Measurements from ENCODE around the gene NUS1. TPM values are rescaled to one million over a fixed set of nuclear protein-coding genes. Genes with fewer than 3 reads are reported as not detected.
A peak's percentile ranks its signal among the peaks of the same experiment; 100 is the strongest.

Gene NUS1
- total RNA-seq (2022) (38.9 and 41.1 TPM in 2 replicates), Bru-seq, nascent RNA (percentile 93 among the genes with signal in this experiment), BruChase-seq, experiment 1, labeled RNA remaining after a 2-hour chase (percentile 90 among the genes with signal in this experiment), BruChase-seq, experiment 2, labeled RNA remaining after a 6-hour chase (percentile 94 among the genes with signal in this experiment)
- long read RNA-seq, full-length matches to known transcripts, result 22 of 40 reads
- long read RNA-seq, partial matches to known transcripts, result 4 of 40 reads
- long read RNA-seq, other reads (novel, unspliced or antisense), result 14 of 40 reads

- Mint-ChIP-seq H3K27me3 (ENCODE audit: insufficient read depth, unreplicated experiment) (no peaks in the 10 kb centered on the region), H3K27ac (ENCODE audit: unreplicated experiment) (peak within 1 kb of the TSS; percentile 88), H3K36me3 (ENCODE audit: insufficient read depth, unreplicated experiment) (peaks cover 21% of the 10 kb centered on the region), H3K4me3 (ENCODE audit: unreplicated experiment) (peak within 1 kb of the TSS; percentile 80), H3K9me3 (ENCODE audit: unreplicated experiment) (no peaks in the 10 kb centered on the region), H3K4me1 (ENCODE audit: low read depth, unreplicated experiment) (peaks cover 21% of the 10 kb centered on the region)
- BruUV-seq (replicated peaks), result no TSS peak
- peaks cover 6% of the 10 kb centered on the region; the same call in 1 of the 2 replicates for H3K4me1 ChIP-seq
- H3K27me3 ChIP-seq (replicated peaks; ENCODE audit: control insufficient read depth, insufficient read depth, low read length), result no peaks in the 10 kb centered on the region
- no peaks in the 10 kb centered on the region for H3K9me3 ChIP-seq
- peak; percentile 67 to 88 for TF ChIP-seq CTCF (IDR thresholded peaks at IDR 0.05; ENCODE audit: insufficient read depth in 1 of 2, low read depth in 1 of 2, low read length in 1 of 2, severe bottlenecking in 1 of 2, unreplicated experiment in 1 of 2)
- ChIA-PET POLR2A (interaction anchor here (0.6 kb wide), 1 partner anchor 1431 kb away, joined by 6 read pairs; no protein-coding TSS in a partner anchor), CTCF (interaction anchor here (0.6 kb wide), 1 partner anchor 243 kb away, joined by 3 read pairs; no protein-coding TSS in a partner anchor)
- peak; percentile 97 to 98 for DNase-seq
- intact Hi-C loops (cut with micrococcal nuclease; ENCODE audit: unreplicated experiment), result loop anchor here (1.0 to 2.0 kb wide), 2 partner anchors 73 to 224 kb away; partner anchors contain the start of gene GOPC
- H3K36me3 ChIP-seq (ENCODE audit: control insufficient read depth, insufficient read depth, low read length), result no peaks in the 10 kb centered on the region
- peak within 1 kb of the TSS; percentile 86 for H3K4me3 ChIP-seq (ENCODE audit: low read depth, low read length)
Observed at GRCh38 chr6:117674991-117675657, at the start of gene NUS1. Gene NUS1, plus strand, starts transcription at chr6:117675469. Its CDS starts 202 bp downstream, at chr6:117675671.

- Histone ChIP-seq H3K4me1 (no peaks in the 10 kb centered on the region), H3K36me3 (ENCODE audit: control insufficient read depth, insufficient read depth, low read length) (no peaks in the 10 kb centered on the region), H3K4me3 (ENCODE audit: low read depth, low read length) (no peak overlapping the region), H3K9me3 (peaks cover 14% of the 10 kb centered on the region), H3K27me3 (replicated peaks; ENCODE audit: control insufficient read depth, insufficient read depth, low read length) (no peaks in the 10 kb centered on the region)
- ChIA-PET POLR2A (no interaction called here), CTCF (no interaction called here)
- Mint-ChIP-seq H3K27ac (ENCODE audit: unreplicated experiment) (no peak overlapping the region), H3K9me3 (ENCODE audit: unreplicated experiment) (peaks cover 10% of the 10 kb centered on the region), H3K4me3 (ENCODE audit: unreplicated experiment) (no peak overlapping the region), H3K4me1 (ENCODE audit: low read depth, unreplicated experiment) (peaks cover 14% of the 10 kb centered on the region), H3K27me3 (ENCODE audit: insufficient read depth, unreplicated experiment) (no peaks in the 10 kb centered on the region), H3K36me3 (ENCODE audit: insufficient read depth, unreplicated experiment) (no peaks in the 10 kb centered on the region)
- TF ChIP-seq CTCF (IDR thresholded peaks at IDR 0.05; ENCODE audit: insufficient read depth in 1 of 2, low read depth in 1 of 2, low read length in 1 of 2, severe bottlenecking in 1 of 2, unreplicated experiment in 1 of 2), result no peak
- no TSS peak for BruUV-seq (replicated peaks)
- intact Hi-C loops (cut with micrococcal nuclease; ENCODE audit: unreplicated experiment), result no loop called here
- DNase-seq, result no peak
Observed at GRCh38 chr6:117627533-117627932, 47.7 kb upstream of the NUS1 start.

- peaks cover 10% of the 10 kb centered on the region for H3K9me3 Mint-ChIP-seq (ENCODE audit: unreplicated experiment)
- POLR2A ChIA-PET, result interaction anchor here (0.6 kb wide), 1 partner anchor 147 kb away, joined by 3 read pairs; the partner anchor contains the start of gene DCBLD1
Observed at GRCh38 chr6:117629119-117629660, 46.1 kb upstream of the NUS1 start.

More at GRCh38 chr6:117629119-117629660, 46.1 kb upstream of the NUS1 start:
- Histone ChIP-seq H3K27me3 (replicated peaks; ENCODE audit: control insufficient read depth, insufficient read depth, low read length) (no peaks in the 10 kb centered on the region), H3K9me3 (peaks cover 14% of the 10 kb centered on the region), H3K4me1 (no peaks in the 10 kb centered on the region), H3K4me3 (ENCODE audit: low read depth, low read length) (no peak overlapping the region), H3K36me3 (ENCODE audit: control insufficient read depth, insufficient read depth, low read length) (no peaks in the 10 kb centered on the region)
- Mint-ChIP-seq H3K4me3 (ENCODE audit: unreplicated experiment) (no peak overlapping the region), H3K4me1 (ENCODE audit: low read depth, unreplicated experiment) (peaks cover 14% of the 10 kb centered on the region), H3K27ac (ENCODE audit: unreplicated experiment) (no peak overlapping the region), H3K27me3 (ENCODE audit: insufficient read depth, unreplicated experiment) (no peaks in the 10 kb centered on the region), H3K36me3 (ENCODE audit: insufficient read depth, unreplicated experiment) (no peaks in the 10 kb centered on the region)
- no peak for TF ChIP-seq CTCF (IDR thresholded peaks at IDR 0.05; ENCODE audit: insufficient read depth in 1 of 2, low read depth in 1 of 2, low read length in 1 of 2, severe bottlenecking in 1 of 2, unreplicated experiment in 1 of 2)
- CTCF ChIA-PET, result no interaction called here
- BruUV-seq (replicated peaks), result no TSS peak
- peak in 1 of 2 experiments; percentile 5 for DNase-seq
- intact Hi-C loops (cut with micrococcal nuclease; ENCODE audit: unreplicated experiment), result no loop called here
